ES-I3 (cell line): ENCODE measurements around the gene RIC8A.
"Not testable (repeated sequence)": the region's sequence is repeated elsewhere in the genome, so short reads cannot be mapped to it uniquely, and the experiment has no call there.

Experiments
- H3K36me3 ChIP-seq: 2 replicates; pipeline ENCODE4 v1.6.1; 2013; ENCODE audit warnings: mild to moderate bottlenecking, low read length, control low read depth, moderate library complexity; ENCODE audit not compliant: insufficient read depth
- H3K4me1 ChIP-seq: 2 replicates; pipeline ENCODE4 v1.6.1; 2013; ENCODE audit warnings: mild to moderate bottlenecking, control low read depth, low read length; ENCODE audit not compliant: insufficient read depth
- H3K9ac ChIP-seq: 2 replicates; pipeline ENCODE4 v1.6.1; 2013; ENCODE audit warnings: low read depth, mild to moderate bottlenecking, low read length, moderate library complexity
- H3K9me3 ChIP-seq: 2 replicates; pipeline ENCODE4 v1.6.1; 2013; ENCODE audit warnings: mild to moderate bottlenecking, low read length, moderate library complexity; ENCODE audit not compliant: control insufficient read depth, insufficient read depth

Gene RIC8A

DNA sequence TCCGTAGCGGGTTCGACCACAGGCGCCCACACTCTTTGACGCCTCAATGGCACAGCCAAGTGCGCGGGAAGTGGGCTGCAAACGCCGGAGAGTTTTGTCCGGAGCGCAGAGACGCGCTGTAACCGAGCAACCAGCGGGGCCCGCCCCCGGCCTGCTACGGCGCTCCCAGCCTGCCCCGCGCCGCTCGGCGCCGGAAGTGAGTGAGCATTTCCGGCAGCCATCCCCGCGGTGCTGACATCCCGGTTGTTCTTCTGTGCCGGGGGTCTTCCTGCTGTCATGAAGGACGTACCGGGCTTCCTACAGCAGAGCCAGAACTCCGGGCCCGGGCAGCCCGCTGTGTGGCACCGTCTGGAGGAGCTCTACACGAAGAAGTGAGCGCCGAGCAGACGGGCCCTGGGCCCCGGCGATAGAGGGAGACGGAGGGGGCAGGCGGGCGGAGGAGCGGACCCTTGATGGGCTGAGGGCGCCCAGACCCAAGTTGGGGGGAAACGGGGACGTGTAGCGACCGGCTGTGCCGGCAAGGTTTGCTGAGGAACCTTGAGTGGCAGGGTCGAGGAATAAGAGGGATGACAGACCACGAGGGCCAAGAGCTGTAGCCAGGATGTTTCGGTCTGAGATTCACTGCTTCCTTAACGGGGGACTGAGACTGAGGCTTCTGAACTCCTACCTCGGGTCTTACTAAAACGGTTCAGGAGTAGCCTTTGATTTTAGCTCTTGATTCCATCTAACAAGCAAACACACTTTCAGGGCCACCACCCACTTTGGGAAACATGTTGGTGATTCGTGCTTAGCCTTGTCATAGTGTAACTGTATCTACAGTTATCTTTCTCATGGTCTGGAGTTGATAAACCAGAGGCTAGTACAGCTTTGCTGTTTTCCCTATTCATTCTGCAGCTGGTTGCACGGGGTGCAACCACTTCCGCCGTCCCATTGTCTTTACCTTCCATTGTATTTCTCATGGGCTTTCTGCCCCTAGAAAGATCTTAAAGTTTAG lies 29.6 kb downstream of the RIC8A start, which contains the start of gene PSMD13:
TSS of gene PSMD13 (plus strand) at position 203 of the 994 bp plus-strand sequence. CDS start at position 277, 74 bp downstream.
- H3K4me1 ChIP-seq = peaks cover 3% of the 10 kb centered on the region; the same call in 1 of the 2 replicates
- H3K36me3 ChIP-seq = peaks cover 4% of the 10 kb centered on the region; the same call in 1 of the 2 replicates
- H3K9me3 ChIP-seq = no peaks in the 10 kb centered on the region
- peak within 1 kb of the TSS; percentile 100 for H3K9ac ChIP-seq

- not testable (repeated sequence) for H3K4me1 ChIP-seq, H3K9ac ChIP-seq, H3K36me3 ChIP-seq, H3K9me3 ChIP-seq
Observed at GRCh38 chr11:238346-238745, 30.8 kb downstream of the RIC8A start.

GRCh38 chr11:240315-240714 lies 32.8 kb downstream of the RIC8A start:
- H3K36me3 ChIP-seq = peaks cover 11% of the 10 kb centered on the region
- no peaks in the 10 kb centered on the region for H3K9me3 ChIP-seq
- H3K4me1 ChIP-seq = peaks cover 3% of the 10 kb centered on the region; the same call in 1 of the 2 replicates
- H3K9ac ChIP-seq = no peak overlapping the region

DNA sequence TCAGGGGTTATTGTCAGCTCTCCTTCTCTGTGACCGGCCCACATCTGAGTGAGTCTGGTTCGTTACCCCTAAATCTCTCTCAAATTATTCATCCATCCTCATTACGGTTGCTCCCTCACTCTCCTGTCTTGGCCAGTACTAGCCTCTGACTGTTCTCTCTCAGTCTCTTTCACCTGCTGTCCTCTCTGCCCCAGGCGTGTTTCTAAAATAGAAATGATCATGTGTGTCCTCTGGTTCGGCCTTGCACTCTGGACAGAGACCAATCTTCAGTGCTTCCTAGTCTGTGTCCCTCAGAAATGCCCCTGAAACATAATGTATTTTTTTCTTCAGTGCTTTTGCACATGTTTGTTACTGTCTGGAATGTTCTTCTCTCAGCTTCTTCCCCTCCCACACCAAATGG lies 34.1 kb downstream of the RIC8A start:
- Histone ChIP-seq H3K4me1 (peaks cover 3% of the 10 kb centered on the region; the same call in 1 of the 2 replicates), H3K9ac (no peak overlapping the region), H3K9me3 (no peaks in the 10 kb centered on the region), H3K36me3 (peaks cover 17% of the 10 kb centered on the region)

GRCh38 chr11:244376-244775 lies 36.9 kb downstream of the RIC8A start:
- no peaks in the 10 kb centered on the region for H3K4me1 ChIP-seq
- H3K9me3 ChIP-seq = no peaks in the 10 kb centered on the region
- peaks cover 28% of the 10 kb centered on the region for H3K36me3 ChIP-seq
- no peak overlapping the region for H3K9ac ChIP-seq

DNA sequence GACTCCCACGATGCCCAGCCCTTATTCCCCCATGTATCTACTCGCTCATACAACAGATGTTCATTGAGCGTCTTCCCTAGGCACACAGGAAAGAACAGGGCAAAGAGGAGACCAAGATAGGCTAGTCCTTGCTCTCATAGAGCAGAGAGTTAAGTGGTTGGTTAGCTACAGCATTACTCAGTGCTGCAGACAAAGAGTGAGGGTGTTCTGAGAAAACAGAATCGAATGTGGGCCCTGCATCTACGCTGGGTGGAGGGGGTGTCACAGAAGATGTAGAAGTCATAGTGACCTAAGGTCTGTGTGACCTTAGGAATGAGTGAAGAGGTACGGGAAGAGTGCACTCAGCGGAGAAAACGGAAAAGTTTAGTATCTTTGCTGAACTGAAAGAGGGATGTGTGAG lies 41.6 kb downstream of the RIC8A start:
- H3K4me1 ChIP-seq = no peaks in the 10 kb centered on the region
- H3K36me3 ChIP-seq = peaks cover 31% of the 10 kb centered on the region
- H3K9ac ChIP-seq = no peak overlapping the region
- no peaks in the 10 kb centered on the region for H3K9me3 ChIP-seq

DNA sequence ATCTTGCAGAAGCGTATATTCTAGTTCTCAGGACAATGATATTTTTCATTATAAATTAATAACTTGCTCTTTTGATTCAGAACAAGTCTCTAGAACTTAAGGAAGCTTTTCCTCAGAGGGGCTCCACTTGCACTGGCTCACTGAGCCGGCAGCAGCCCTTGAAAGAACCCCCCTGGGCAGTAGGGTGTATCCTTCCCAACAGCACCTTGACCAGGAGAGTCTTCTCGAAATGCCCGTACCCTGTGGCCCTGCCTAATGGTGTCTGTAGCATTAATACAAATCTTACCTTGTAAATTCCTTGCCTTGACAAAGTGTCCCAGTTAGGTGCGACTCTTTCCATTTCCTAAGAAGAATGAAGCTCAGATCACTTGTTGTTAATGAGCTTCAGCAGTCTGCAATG lies 42.8 kb downstream of the RIC8A start:
- Histone ChIP-seq H3K9ac (no peak overlapping the region), H3K36me3 (peaks cover 28% of the 10 kb centered on the region), H3K4me1 (no peaks in the 10 kb centered on the region), H3K9me3 (no peaks in the 10 kb centered on the region)

GRCh38 chr11:250740-251299 lies 43.3 kb downstream of the RIC8A start:
- Histone ChIP-seq H3K9me3 (no peaks in the 10 kb centered on the region), H3K4me1 (no peaks in the 10 kb centered on the region), H3K36me3 (peaks cover 23% of the 10 kb centered on the region), H3K9ac (no peak overlapping the region)

DNA sequence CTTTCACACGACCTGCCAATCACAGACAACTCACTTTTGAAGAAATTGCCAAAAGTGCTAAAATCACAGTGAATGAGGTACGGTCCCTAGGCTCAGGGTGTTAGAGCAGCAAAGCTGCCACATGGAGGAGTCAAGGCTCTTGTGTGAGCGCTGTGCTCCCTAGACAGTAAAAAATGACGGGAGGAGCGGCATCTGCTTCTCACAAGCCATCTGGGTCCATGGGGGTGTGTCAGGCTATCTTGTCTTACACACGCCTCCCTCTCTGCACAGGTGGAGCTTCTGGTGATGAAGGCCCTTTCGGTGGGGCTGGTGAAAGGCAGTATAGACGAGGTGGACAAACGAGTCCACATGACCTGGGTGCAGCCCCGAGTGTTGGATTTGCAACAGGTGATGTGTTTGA lies 44.0 kb downstream of the RIC8A start:
- Histone ChIP-seq H3K4me1 (no peaks in the 10 kb centered on the region), H3K36me3 (peaks cover 21% of the 10 kb centered on the region)

GRCh38 chr11:252666-253065 lies 45.2 kb downstream of the RIC8A start:
- no peaks in the 10 kb centered on the region for H3K4me1 ChIP-seq
- peaks cover 18% of the 10 kb centered on the region for H3K36me3 ChIP-seq
- no peaks in the 10 kb centered on the region for H3K9me3 ChIP-seq
- H3K9ac ChIP-seq = no peak overlapping the region

More for the DNA sequence above, 44.0 kb downstream of the RIC8A start:
- Histone ChIP-seq H3K9me3 (no peaks in the 10 kb centered on the region), H3K9ac (no peak overlapping the region)

DNA sequence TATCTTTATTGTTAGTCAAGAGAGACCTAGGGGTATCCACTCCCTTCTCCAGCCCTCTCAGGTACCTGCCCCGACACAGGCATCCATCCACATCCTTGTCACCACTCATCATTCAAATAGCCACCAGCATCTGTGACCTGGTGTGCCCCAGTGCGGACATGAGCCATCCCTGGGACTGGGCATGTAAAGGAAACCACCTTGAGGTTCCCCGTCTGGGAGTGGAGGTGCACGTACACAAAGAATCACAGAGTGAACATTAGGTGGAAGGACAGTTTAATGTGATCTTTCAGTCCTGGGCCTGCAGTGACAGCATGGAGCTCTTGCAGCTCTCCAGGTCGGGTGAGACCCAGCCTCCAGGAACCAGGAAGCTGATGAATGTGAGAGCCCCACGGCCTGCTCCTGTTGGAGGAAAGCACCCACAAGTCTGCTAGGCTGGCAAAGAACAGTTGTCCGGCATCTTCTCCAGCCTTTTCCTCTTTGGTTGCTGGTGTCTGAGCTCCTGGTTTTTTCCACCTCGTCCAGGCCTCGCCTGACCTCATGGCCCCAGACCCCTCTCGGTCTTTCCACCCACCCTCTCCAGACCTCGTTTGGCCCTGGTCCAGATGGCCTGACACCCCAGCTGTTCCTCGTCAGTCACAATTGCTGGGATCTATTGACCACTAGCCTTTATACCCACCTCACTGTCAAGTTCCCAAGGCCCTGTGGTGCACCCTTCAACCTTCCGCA lies 45.8 kb downstream of the RIC8A start:
- H3K9me3 ChIP-seq = no peaks in the 10 kb centered on the region
- H3K36me3 ChIP-seq = peaks cover 15% of the 10 kb centered on the region
- H3K9ac ChIP-seq = no peak overlapping the region
- no peaks in the 10 kb centered on the region for H3K4me1 ChIP-seq

DNA sequence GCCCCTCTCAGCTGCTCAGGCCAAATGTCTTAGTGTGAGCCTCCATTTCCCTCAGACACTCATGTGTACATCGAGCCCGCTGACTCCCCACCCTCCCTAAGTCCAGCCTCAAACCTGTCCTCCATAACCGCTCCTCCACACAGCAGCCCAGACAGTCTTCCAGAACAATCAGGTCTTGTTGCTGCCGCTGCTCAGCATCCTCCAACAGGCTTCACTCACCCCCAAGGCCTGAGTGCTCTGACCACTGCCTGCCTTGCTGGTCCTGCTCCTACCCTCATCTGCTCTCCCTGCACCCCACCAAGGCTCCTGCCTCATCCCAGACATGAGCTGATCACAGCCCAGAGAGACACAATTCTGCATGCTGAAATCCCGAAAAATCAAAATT lies 46.4 kb downstream of the RIC8A start:
- peaks cover 10% of the 10 kb centered on the region for H3K36me3 ChIP-seq
- no peaks in the 10 kb centered on the region for H3K9me3 ChIP-seq
- H3K4me1 ChIP-seq = no peaks in the 10 kb centered on the region
- H3K9ac ChIP-seq = no peak overlapping the region

- no peaks in the 10 kb centered on the region for H3K4me1 ChIP-seq
- no peaks in the 10 kb centered on the region for H3K9me3 ChIP-seq
- peaks cover 6% of the 10 kb centered on the region; the same call in 1 of the 2 replicates for H3K36me3 ChIP-seq
- no peak overlapping the region for H3K9ac ChIP-seq
Observed at GRCh38 chr11:255176-255575, 47.7 kb downstream of the RIC8A start.

- Histone ChIP-seq H3K9ac (no peak overlapping the region), H3K36me3 (peaks cover 6% of the 10 kb centered on the region; the same call in 1 of the 2 replicates), H3K4me1 (no peaks in the 10 kb centered on the region), H3K9me3 (no peaks in the 10 kb centered on the region)
Observed at GRCh38 chr11:255816-256215, 48.3 kb downstream of the RIC8A start.
